ENCODE measurements around the gene NR5A2. TPM values are rescaled to one million over a fixed set of nuclear protein-coding genes. Genes with fewer than 3 reads are reported as not detected.
A peak's percentile ranks its signal among the peaks of the same experiment; 100 is the strongest.

Gene NR5A2
- total and polyA plus RNA-seq, 2 donors (not counting 1 experiment from before 2014, with no cell fraction given), result 0.01 TPM; not detected in 1

GRCh38 chr1:200095057-200095577, 67.6 kb downstream of the NR5A2 start:
- H3K4me3 ChIP-seq (replicated peaks in 1 of 4; ENCODE audit: control extremely low read depth in 1 of 4, insufficient read depth in 1 of 4, low read depth in 3 of 4, low read length in 4 of 4), result no peak overlapping the region
- no peaks in the 10 kb centered on the region for H3K79me2 ChIP-seq (ENCODE audit: control insufficient read depth, insufficient read depth, low read length)
- no peak overlapping the region for H2AFZ ChIP-seq (ENCODE audit: low read length)
- no peak overlapping the region for H3K4me2 ChIP-seq (ENCODE audit: extremely low read depth, insufficient read depth, low read length)
- H3K9ac ChIP-seq (ENCODE audit: insufficient read depth, low read length), result no peak overlapping the region
- DNase-seq (ENCODE audit: low read depth in 2 of 2), result no peak
- H3K27me3 ChIP-seq (ENCODE audit: control insufficient read depth, insufficient read depth, low read length), result no peaks in the 10 kb centered on the region
- H3K9me3 ChIP-seq (ENCODE audit: control insufficient read depth, insufficient read depth, low read depth, low read length), result no peaks in the 10 kb centered on the region
- H3K36me3 ChIP-seq (ENCODE audit: control insufficient read depth, insufficient read depth, low read length), result no peaks in the 10 kb centered on the region
- no peaks in the 10 kb centered on the region for H4K20me1 ChIP-seq (ENCODE audit: control insufficient read depth, extremely low read depth, insufficient read depth, low read length)
- no peak overlapping the region for H3K27ac ChIP-seq (ENCODE audit: insufficient read depth, low read length)
- no peaks in the 10 kb centered on the region for H3K4me1 ChIP-seq (ENCODE audit: control insufficient read depth, extremely low read depth, insufficient read depth, low read length)
- TF ChIP-seq EZH2 (IDR thresholded peaks at IDR 0.05; ENCODE audit: low read length, missing control alignments), result no peak
- TF ChIP-seq, protein P1, sequence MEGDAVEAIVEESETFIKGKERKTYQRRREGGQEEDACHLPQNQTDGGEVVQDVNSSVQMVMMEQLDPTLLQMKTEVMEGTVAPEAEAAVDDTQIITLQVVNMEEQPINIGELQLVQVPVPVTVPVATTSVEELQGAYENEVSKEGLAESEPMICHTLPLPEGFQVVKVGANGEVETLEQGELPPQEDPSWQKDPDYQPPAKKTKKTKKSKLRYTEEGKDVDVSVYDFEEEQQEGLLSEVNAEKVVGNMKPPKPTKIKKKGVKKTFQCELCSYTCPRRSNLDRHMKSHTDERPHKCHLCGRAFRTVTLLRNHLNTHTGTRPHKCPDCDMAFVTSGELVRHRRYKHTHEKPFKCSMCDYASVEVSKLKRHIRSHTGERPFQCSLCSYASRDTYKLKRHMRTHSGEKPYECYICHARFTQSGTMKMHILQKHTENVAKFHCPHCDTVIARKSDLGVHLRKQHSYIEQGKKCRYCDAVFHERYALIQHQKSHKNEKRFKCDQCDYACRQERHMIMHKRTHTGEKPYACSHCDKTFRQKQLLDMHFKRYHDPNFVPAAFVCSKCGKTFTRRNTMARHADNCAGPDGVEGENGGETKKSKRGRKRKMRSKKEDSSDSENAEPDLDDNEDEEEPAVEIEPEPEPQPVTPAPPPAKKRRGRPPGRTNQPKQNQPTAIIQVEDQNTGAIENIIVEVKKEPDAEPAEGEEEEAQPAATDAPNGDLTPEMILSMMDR (conservative IDR thresholded peaks at IDR 0.05 in 1 of 2, IDR thresholded peaks at IDR 0.05 in 1 of 2; ENCODE audit: low read depth in 1 of 2, low read length in 2 of 2), result no peak

DNA sequence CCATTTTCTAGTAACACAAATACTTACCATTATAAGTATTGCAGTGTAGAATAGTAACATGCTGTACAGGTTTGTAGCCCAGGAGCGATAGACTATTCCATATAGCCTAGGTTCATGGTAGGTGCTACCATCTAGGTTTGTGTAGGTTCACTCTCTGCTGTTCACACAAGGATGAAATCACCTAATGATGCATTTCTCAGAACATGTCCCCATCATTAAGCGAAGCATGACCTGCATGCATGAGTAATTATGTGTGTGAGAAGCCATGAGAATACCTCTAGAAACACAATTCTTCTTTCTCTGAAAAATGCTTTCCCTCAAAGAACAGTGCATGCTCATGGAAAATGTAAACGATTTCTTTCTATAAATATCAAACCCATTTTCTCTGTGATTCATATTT, 69.3 kb downstream of the NR5A2 start:
- Histone ChIP-seq H3K4me1 (ENCODE audit: control insufficient read depth, extremely low read depth, insufficient read depth, low read length) (no peaks in the 10 kb centered on the region), H3K9me3 (ENCODE audit: control insufficient read depth, insufficient read depth, low read depth, low read length) (no peaks in the 10 kb centered on the region), H3K79me2 (ENCODE audit: control insufficient read depth, insufficient read depth, low read length) (no peaks in the 10 kb centered on the region), H3K4me3 (replicated peaks in 1 of 4; ENCODE audit: control extremely low read depth in 1 of 4, insufficient read depth in 1 of 4, low read depth in 3 of 4, low read length in 4 of 4) (no peak overlapping the region), H3K27ac (ENCODE audit: insufficient read depth, low read length) (no peak overlapping the region), H2AFZ (ENCODE audit: low read length) (no peak overlapping the region), H4K20me1 (ENCODE audit: control insufficient read depth, extremely low read depth, insufficient read depth, low read length) (no peaks in the 10 kb centered on the region), H3K27me3 (ENCODE audit: control insufficient read depth, insufficient read depth, low read length) (no peaks in the 10 kb centered on the region), H3K36me3 (ENCODE audit: control insufficient read depth, insufficient read depth, low read length) (no peaks in the 10 kb centered on the region), H3K4me2 (ENCODE audit: extremely low read depth, insufficient read depth, low read length) (no peak overlapping the region), H3K9ac (ENCODE audit: insufficient read depth, low read length) (no peak overlapping the region)
- no peak for TF ChIP-seq EZH2 (IDR thresholded peaks at IDR 0.05; ENCODE audit: low read length, missing control alignments)
- TF ChIP-seq, protein P1 (conservative IDR thresholded peaks at IDR 0.05 in 1 of 2, IDR thresholded peaks at IDR 0.05 in 1 of 2; ENCODE audit: low read depth in 1 of 2, low read length in 2 of 2), result no peak
- DNase-seq (ENCODE audit: low read depth in 2 of 2), result no peak

- Histone ChIP-seq H4K20me1 (ENCODE audit: control insufficient read depth, extremely low read depth, insufficient read depth, low read length) (no peaks in the 10 kb centered on the region), H3K9ac (ENCODE audit: insufficient read depth, low read length) (no peak overlapping the region), H3K4me2 (ENCODE audit: extremely low read depth, insufficient read depth, low read length) (no peak overlapping the region), H3K27ac (ENCODE audit: insufficient read depth, low read length) (no peak overlapping the region), H3K4me3 (replicated peaks in 1 of 4; ENCODE audit: control extremely low read depth in 1 of 4, insufficient read depth in 1 of 4, low read depth in 3 of 4, low read length in 4 of 4) (no peak overlapping the region), H3K27me3 (ENCODE audit: control insufficient read depth, insufficient read depth, low read length) (no peaks in the 10 kb centered on the region), H3K36me3 (ENCODE audit: control insufficient read depth, insufficient read depth, low read length) (no peaks in the 10 kb centered on the region), H2AFZ (ENCODE audit: low read length) (no peak overlapping the region), H3K9me3 (ENCODE audit: control insufficient read depth, insufficient read depth, low read depth, low read length) (no peaks in the 10 kb centered on the region), H3K79me2 (ENCODE audit: control insufficient read depth, insufficient read depth, low read length) (no peaks in the 10 kb centered on the region), H3K4me1 (ENCODE audit: control insufficient read depth, extremely low read depth, insufficient read depth, low read length) (no peaks in the 10 kb centered on the region)
- no peak for TF ChIP-seq EZH2 (IDR thresholded peaks at IDR 0.05; ENCODE audit: low read length, missing control alignments)
- TF ChIP-seq, protein P1 (conservative IDR thresholded peaks at IDR 0.05 in 1 of 2, IDR thresholded peaks at IDR 0.05 in 1 of 2; ENCODE audit: low read depth in 1 of 2, low read length in 2 of 2), result no peak
- peak in 1 of 2 donors; percentile 61 for DNase-seq (ENCODE audit: low read depth in 2 of 2)
These were observed 71.5 kb downstream of the NR5A2 start for GRCh38 chr1:200099040-200099439.

Measured in fibroblast of lung (primary cell).